Measurements from ENCODE around the gene MFAP5.

MFAP5 gene

GRCh38 chr12:8662593-8662992 is at the start of gene MFAP5:
TSS of gene MFAP5 (minus strand) at chr12:8662826. CDS start at chr12:8662104, 722 bp downstream.
- DNase-seq = no peak

GRCh38 chr12:8709124-8709830 is 46.7 kb upstream of the MFAP5 start:
- no peak for DNase-seq

- DNase-seq = no peak
These were observed 39.5 kb upstream of the MFAP5 start for GRCh38 chr12:8702159-8702558.

DNA sequence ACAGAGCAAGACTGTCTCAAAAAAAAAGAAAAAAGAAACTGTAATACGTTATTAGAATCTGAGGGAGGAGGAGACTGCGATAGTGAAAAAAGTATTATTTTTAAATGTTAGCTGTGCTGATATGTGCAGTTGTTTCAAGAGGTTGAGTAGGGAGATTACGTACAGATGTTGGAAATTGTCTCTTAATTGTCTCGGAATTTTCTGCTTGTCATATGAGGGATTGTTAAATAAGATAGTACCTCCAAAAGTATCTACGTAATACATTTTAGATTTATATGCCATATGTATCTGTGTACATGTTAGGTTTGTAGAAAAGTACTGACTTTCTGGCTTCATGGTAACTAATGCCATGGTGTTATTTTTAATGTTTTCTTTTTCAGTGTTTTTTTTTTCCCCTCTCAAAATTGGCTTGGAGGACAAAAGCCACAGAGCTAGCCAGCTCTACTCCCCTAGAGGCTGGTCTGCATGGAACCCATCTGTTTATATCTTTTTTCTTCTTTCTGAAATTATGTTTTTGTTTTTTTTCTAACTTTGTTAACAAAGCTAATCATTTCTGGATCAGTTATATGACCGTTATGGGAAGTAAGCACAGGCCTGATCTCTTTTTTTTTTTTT is 38.5 kb upstream of the MFAP5 start:
- DNase-seq = no peak

- DNase-seq = no peak
These were observed 37.1 kb upstream of the MFAP5 start for GRCh38 chr12:8699714-8700113.

DNA sequence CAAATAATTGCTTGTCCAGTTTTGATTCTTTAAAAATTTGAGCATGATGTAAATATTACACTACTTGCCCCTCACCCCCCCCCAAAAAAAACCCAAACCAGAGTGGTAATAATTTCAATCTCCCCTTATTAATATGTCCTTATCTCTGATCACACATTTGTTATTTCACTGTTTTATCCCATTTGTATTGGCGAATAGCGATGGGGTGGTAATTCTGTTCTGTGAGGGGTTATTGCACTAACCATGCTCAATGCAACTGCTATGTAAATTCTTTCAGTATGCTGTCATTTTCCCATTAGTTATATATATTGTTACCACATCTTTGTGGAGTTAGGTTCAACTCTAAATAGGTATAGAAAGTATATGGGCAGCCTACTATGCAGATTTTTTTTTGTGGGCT is 36.3 kb upstream of the MFAP5 start:
- no peak for DNase-seq

GRCh38 chr12:8698132-8698851 is 35.7 kb upstream of the MFAP5 start:
- DNase-seq = peak; percentile 68

- DNase-seq = peak; percentile 83
These were observed 35.0 kb upstream of the MFAP5 start, which contains the start of gene RIMKLB for GRCh38 chr12:8697476-8698131. TSS of gene RIMKLB (plus strand) at chr12:8697991. CDS start at chr12:8713867, 15,876 bp downstream.

DNA sequence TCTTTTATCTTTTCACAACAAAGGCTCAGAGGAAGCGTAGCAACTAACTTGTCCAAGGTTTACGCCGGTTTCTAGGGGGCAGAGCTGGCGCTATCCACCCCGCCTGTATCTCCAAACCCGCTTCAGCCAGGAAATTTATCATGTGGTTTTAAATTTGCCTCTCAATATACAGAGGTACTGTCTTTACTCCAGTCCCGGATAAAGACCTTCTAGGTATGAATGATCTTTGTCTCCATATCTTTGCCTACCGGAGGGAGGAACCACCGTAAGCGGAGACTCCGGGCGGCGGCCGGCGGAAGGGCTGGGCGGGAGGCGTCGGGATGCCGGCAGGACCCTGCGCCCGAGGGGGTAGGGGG is 34.5 kb upstream of the MFAP5 start:
- DNase-seq = no peak

DNA sequence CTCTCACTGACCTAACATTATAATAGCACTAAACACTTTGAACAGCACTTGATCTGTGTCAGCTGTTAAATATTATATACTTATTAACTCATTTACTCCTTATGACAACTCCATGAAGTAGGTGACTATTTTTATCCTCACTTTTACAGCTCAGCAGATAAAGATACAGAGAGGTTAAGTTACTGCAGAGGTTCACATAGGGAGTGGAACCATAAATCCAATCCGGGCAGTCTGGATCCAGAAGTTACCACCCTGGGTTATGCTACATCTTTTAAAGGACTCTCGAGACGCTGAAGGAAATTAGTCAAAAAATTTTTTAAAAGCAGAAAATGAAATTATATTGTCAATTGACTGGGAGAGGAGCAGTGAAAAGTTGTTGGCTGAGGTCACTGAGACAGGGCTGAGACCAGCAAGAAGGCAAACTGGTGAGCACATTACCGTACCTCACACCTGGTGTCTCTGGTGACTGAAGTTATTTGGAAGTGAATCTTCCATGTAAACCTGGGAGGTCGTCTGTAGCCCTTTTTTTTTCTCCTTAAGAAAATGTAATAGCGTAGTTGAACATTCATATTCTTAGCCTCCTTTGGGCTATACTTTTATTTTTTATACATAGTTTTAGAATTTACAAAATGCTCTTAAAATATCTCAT is 33.9 kb upstream of the MFAP5 start:
- DNase-seq = no peak

- DNase-seq = no peak
These were observed 32.5 kb upstream of the MFAP5 start for GRCh38 chr12:8695116-8695515.

DNA sequence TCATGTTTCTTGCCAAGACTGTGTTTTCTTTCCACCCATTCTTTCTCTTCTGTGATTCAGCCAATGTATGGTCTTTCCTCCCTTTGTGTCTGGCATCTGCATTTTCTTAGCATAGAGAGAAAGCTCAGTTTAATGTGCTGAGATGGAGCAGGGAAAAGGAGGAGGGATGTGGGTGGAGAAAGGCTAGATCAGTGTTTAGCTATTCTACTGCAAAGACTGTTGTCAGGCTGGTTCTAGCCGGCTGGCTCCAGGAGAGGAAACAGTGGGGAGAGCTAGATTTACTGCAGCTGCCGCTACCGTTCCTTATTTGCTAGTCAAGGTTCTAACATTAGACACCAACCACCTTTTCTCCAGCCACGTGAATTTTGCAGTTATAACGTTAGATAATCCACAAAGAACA is 29.9 kb upstream of the MFAP5 start:
- DNase-seq = no peak

DNA sequence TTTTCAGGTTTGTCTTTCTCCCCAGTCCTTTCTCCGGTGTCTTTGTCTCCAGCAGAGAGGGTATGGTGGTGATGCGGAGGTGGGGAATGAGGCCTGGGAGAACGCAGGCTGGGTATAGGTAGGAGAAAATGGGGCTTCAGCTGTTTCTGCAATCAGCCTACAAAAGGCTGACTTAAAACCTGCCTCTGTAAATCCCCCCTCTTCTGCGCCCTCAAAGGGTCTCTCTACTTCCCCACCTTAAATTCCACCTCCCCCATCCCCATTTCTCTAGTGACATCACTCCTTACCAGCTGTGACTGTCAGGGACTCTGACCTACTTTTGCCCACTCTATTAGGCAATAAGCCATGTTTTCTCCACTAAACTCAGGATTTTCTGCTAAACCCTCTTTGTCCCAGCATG is 27.1 kb upstream of the MFAP5 start:
- no peak for DNase-seq

DNA sequence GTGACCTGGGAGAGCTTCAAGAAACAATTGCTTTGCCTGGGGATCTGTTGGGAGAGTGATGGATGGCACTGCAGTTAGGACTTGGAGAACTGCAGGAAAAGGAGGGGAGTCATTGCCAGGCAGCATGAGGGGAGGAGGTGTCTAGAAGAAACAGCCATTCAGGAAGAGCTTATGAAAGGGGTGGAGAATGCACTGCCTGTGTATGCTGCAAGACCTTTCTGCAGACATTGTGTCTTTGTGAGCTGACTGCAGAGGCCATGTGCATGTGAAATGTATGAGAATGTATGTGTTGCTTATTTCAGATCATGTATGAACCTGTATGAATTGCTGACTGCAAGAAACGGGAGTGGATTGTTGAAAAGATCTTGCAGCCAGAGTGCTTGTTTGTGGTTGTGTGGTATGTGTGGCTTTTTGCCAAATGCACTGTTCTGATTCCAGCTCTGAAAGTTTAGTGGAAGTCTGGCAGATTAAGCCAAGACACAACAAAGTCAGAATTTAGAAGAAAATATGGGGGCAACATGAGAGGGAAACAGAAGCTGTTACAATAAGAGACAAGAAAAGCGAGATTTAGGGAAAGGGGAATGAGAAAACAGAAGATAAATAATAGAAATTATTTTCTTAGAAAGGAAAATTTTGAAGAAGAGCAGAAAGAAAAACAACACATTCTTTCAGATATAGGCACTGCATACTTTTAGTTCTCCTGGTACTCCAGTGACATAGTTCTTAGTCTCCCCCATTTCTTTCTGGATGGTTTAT is 25.4 kb upstream of the MFAP5 start:
- no peak for DNase-seq

GRCh38 chr12:8685051-8685450 is 22.4 kb upstream of the MFAP5 start:
- DNase-seq = no peak

DNA sequence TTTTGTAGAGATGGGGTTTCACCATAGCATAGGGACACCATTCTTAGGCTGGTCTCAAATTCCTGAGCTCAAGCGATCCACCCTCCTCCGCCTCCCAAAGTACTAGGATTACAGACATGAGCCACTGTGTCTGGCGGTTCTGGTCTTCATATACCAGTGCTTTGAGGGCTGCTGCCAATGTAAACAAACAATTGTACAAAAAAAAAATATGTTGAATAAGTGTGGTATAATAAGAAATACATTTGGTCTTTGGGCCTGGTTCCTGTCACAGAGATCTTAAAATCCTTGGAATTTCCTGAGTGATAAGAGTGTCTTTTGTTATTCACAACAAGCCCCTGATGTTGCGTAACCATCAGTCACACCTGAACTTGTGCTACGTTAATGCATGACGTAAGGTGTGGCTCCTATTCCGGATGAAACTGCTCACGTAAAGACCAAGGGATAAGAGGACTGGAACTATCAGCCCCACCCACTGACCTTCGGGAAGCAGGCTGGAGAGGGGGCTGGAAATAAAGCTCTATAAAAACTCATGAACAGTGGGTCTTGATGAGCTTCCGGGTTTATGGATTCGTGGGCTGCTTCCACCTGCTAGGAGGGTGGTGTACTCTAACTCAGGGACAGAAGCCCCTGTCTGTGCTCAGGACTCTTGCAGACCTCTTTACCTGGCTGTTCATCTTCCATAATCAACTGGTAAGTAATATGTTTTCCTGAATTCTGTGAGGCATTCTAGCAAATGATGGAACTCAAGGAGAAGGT is 18.7 kb upstream of the MFAP5 start:
- DNase-seq = no peak

GRCh38 chr12:8680533-8680932 is 17.9 kb upstream of the MFAP5 start:
- no peak for DNase-seq

DNA sequence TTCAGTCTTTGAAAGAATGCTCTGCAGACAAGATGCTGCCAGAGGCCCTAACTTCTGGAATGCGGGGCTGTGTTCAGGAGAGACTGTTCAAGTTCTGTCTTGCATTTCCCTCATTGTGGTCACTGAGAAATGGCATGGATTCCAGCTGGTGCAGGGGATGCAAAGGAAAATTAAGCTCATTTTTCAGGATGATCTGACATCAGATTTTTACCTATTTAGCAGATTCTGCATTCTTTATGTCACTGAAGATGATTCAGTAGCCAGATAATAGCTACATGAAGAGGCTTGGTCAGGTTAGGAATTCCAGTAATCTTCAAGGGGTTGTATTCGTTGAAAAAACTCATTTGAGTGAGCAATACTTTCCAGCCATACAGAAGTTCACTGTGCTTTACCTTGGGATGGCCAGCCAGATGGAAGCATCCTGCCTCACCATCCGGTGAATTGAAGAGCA is 16.1 kb upstream of the MFAP5 start:
- DNase-seq = no peak

DNA sequence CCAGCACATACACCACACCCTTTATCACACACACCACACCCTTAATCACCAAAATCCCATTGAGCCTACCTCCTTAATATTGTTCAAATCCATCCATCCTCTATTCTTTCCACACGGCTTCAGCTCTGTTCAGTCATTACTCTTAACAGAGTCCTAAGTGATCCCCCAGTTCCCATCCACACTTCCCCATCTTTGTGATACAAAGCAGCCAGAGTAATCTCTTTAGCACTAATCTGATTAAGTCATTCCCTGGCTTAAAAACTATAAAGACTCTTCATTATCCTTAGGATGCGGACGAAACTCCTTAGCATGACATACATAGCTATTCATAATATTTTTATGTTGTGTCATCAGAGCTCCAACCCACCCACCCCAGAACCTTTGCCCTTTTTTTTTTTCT is 14.7 kb upstream of the MFAP5 start:
- no peak for DNase-seq

- no peak for DNase-seq
These were observed 14.0 kb upstream of the MFAP5 start for GRCh38 chr12:8676651-8677050.

GRCh38 chr12:8675591-8676036 is 13.0 kb upstream of the MFAP5 start:
- no peak for DNase-seq

Data from stimulated activated CD4-positive, alpha-beta T cell treated with anti-CD3 and anti-CD28 coated beads, Interleukin-15, amount 100 ng/mL, for 24 hours (primary cell).